SK-N-SH treated with all-trans-retinoic acid at 6 μM for 48 hours (cell line): ENCODE data around the gene GNAT2.
"Not testable (repeated sequence)": the region's sequence is repeated elsewhere in the genome, so short reads cannot be mapped to it uniquely, and the experiment has no call there.

Experiments
- ATAC-seq: fragments of 200-7000 bp; cut with Tn5 transposase; 3 replicates; pipeline ENCODE4 v1.9.1; 2020; ENCODE audit warnings: mild to moderate bottlenecking, moderate library complexity
- ARNTL ChIP-seq: fragments of 450-650 bp; formaldehyde crosslinking; IDR thresholded peaks from 2 replicates; pipeline ENCODE4 v1.5.0; 2020; ENCODE audit warnings: low read depth, mild to moderate bottlenecking, moderate library complexity, borderline replicate concordance
- BACH2 ChIP-seq: fragments of 250-450 bp; sonication (Bioruptor Pico); IDR thresholded peaks from 2 replicates; pipeline ENCODE4 v1.9.0; 2021; ENCODE audit warnings: mild to moderate bottlenecking, borderline replicate concordance
- CREB5 ChIP-seq: fragments of 250-450 bp; sonication (Bioruptor Pico); IDR thresholded peaks from 2 replicates; pipeline ENCODE4 v1.5.1; 2020; ENCODE audit warnings: low read depth, mild to moderate bottlenecking, moderate library complexity
- CSDC2 ChIP-seq: fragments of 250-450 bp; sonication (Bioruptor Pico); IDR thresholded peaks from 2 replicates; pipeline ENCODE4 v1.5.0; 2020; ENCODE audit warnings: mild to moderate bottlenecking, moderate library complexity
- CSRNP3 ChIP-seq: fragments of 250-450 bp; sonication (Bioruptor Pico); IDR thresholded peaks from 2 replicates; pipeline ENCODE4 v1.5.1; 2021; ENCODE audit warnings: mild to moderate bottlenecking, moderate library complexity
- ESRRG ChIP-seq: fragments of 250-450 bp; sonication (Bioruptor Pico); IDR thresholded peaks from 2 replicates; pipeline ENCODE4 v1.6.1; 2021; ENCODE audit warnings: mild to moderate bottlenecking
- GLIS3 ChIP-seq: fragments of 250-450 bp; sonication (Bioruptor Pico); IDR thresholded peaks from 2 replicates; pipeline ENCODE4 v1.5.0; 2020; ENCODE audit warnings: mild to moderate bottlenecking, moderate library complexity
- ISL1 ChIP-seq: fragments of 250-450 bp; sonication (Bioruptor Pico); IDR thresholded peaks from 2 replicates; pipeline ENCODE4 v2.1.2; 2022; ENCODE audit warnings: mild to moderate bottlenecking, moderate library complexity
- OSR1 ChIP-seq: fragments of 250-450 bp; sonication (Bioruptor Pico); IDR thresholded peaks from 2 replicates; pipeline ENCODE4 v1.8.0; 2022; ENCODE audit warnings: moderate library complexity, mild to moderate bottlenecking, inconsistent platforms
- PATZ1 ChIP-seq: fragments of 250-450 bp; sonication (Bioruptor Pico); IDR thresholded peaks from 2 replicates; pipeline ENCODE4 v1.8.0; 2020; ENCODE audit warnings: mild to moderate bottlenecking, moderate library complexity, borderline replicate concordance
- POU6F1 ChIP-seq: fragments of 250-450 bp; sonication (Bioruptor Pico); IDR thresholded peaks from 2 replicates; pipeline ENCODE4 v1.8.0; 2021; ENCODE audit warnings: low read depth, mild to moderate bottlenecking, moderate library complexity, borderline replicate concordance
- PPARA ChIP-seq: fragments of 250-450 bp; sonication (Bioruptor Pico); IDR thresholded peaks from 2 replicates; pipeline ENCODE4 v1.5.0; 2020; ENCODE audit warnings: mild to moderate bottlenecking, borderline replicate concordance
- SNAI2 ChIP-seq: fragments of 250-450 bp; sonication (Bioruptor Pico); IDR thresholded peaks from 2 replicates; pipeline ENCODE4 v1.5.0; 2020; ENCODE audit warnings: mild to moderate bottlenecking, moderate library complexity
- TCF4 ChIP-seq: fragments of 250-450 bp; sonication (Bioruptor Pico); IDR thresholded peaks from 2 replicates; pipeline ENCODE4 v1.8.0; 2021; ENCODE audit warnings: mild to moderate bottlenecking, moderate library complexity, borderline replicate concordance
- TOX ChIP-seq: fragments of 250-450 bp; sonication (Bioruptor Pico); IDR thresholded peaks from 2 replicates; pipeline ENCODE4 v1.8.0; 2021; ENCODE audit warnings: mild to moderate bottlenecking, moderate library complexity, borderline replicate concordance
- TSHZ2 ChIP-seq: fragments of 250-450 bp; sonication (Bioruptor Pico); IDR thresholded peaks from 2 replicates; pipeline ENCODE4 v1.5.0; 2020; ENCODE audit warnings: mild to moderate bottlenecking, moderate library complexity
- ZC3H10 ChIP-seq: fragments of 250-450 bp; sonication (Bioruptor Pico); IDR thresholded peaks from 2 replicates; pipeline ENCODE4 v1.5.1; 2021; ENCODE audit warnings: mild to moderate bottlenecking, moderate library complexity
- ZFP3 ChIP-seq: fragments of 250-450 bp; sonication (Bioruptor Pico); IDR thresholded peaks from 2 replicates; pipeline ENCODE4 v1.5.0; 2020; ENCODE audit warnings: mild to moderate bottlenecking, moderate library complexity
- ZFP30 ChIP-seq: fragments of 450-650 bp; formaldehyde crosslinking; IDR thresholded peaks from 2 replicates; pipeline ENCODE4 v1.5.0; 2022; ENCODE audit warnings: mild to moderate bottlenecking, moderate library complexity
- ZNF70 ChIP-seq: fragments of 450-650 bp; formaldehyde crosslinking; IDR thresholded peaks from 2 replicates; pipeline ENCODE4 v1.5.0; 2020; ENCODE audit warnings: mild to moderate bottlenecking, moderate library complexity
- ZNF8 ChIP-seq: fragments of 450-650 bp; formaldehyde crosslinking; IDR thresholded peaks from 2 replicates; pipeline ENCODE4 v1.5.0; 2020; ENCODE audit warnings: mild to moderate bottlenecking, moderate library complexity

The GNAT2 gene

GRCh38 chr1:109619576-109620400, at the start of gene GNAT2, which contains the start of gene AMPD2:
TSS of gene GNAT2 (minus strand) at chr1:109619616. CDS start at chr1:109612870, 6,746 bp downstream.
TSS of gene AMPD2 (plus strand) at chr1:109619837. CDS start at chr1:109621176, 1,339 bp downstream.
- TF ChIP-seq PATZ1: no peak
- TF ChIP-seq SNAI2 (CRISPR knock-in tag): 0 out of 2 replicates have a peak, but pooled peaks have one; percentile 30
- ATAC-seq: peak; percentile 63

GRCh38 chr1:109668123-109668775, 48.8 kb upstream of the GNAT2 start:
- no peak for TF ChIP-seq TOX
- TF ChIP-seq CSDC2 (CRISPR knock-in tag): no peak
- no peak for TF ChIP-seq POU6F1 (CRISPR knock-in tag)
- TF ChIP-seq CSRNP3 (CRISPR knock-in tag): no peak
- TF ChIP-seq ARNTL: no peak
- no peak for TF ChIP-seq ZNF8 (CRISPR knock-in tag)
- TF ChIP-seq ZFP3: no peak
- no peak for TF ChIP-seq BACH2 (CRISPR knock-in tag)
- no peak for TF ChIP-seq ZC3H10 (CRISPR knock-in tag)
- no peak for TF ChIP-seq OSR1 (CRISPR knock-in tag)
- TF ChIP-seq ESRRG (CRISPR knock-in tag): no peak
- ATAC-seq: peak; percentile 21

GRCh38 chr1:109667452-109668122, 48.2 kb upstream of the GNAT2 start, which contains the start of gene GSTM2:
TSS of gene GSTM2 (plus strand) at chr1:109668057. CDS start at chr1:109668116, 59 bp downstream.
- TF ChIP-seq ARNTL (no peak), ZNF70 (CRISPR knock-in tag) (no peak), SNAI2 (CRISPR knock-in tag) (no peak), CREB5 (CRISPR knock-in tag) (no peak), GLIS3 (CRISPR knock-in tag) (no peak), ZFP30 (no peak), TCF4 (no peak), PPARA (CRISPR knock-in tag) (no peak), ZC3H10 (CRISPR knock-in tag) (no peak)
- TF ChIP-seq, all 23 proteins: peak for 0
- peak; percentile 100 for ATAC-seq

GRCh38 chr1:109664671-109665070, 45.3 kb upstream of the GNAT2 start:
- no peak for TF ChIP-seq TCF4
- ATAC-seq: no peak

- ATAC-seq: no peak
- no peak for TF ChIP-seq CSRNP3 (CRISPR knock-in tag)
- no peak for TF ChIP-seq BACH2 (CRISPR knock-in tag)
- TF ChIP-seq SNAI2 (CRISPR knock-in tag): no peak
- no peak for TF ChIP-seq TSHZ2 (CRISPR knock-in tag)
- no peak for TF ChIP-seq ARNTL
- no peak for TF ChIP-seq ZC3H10 (CRISPR knock-in tag)
- TF ChIP-seq ISL1 (CRISPR knock-in tag): no peak
- TF ChIP-seq TOX: no peak
- TF ChIP-seq PPARA (CRISPR knock-in tag): no peak
Observed at GRCh38 chr1:109661391-109661790, 42.0 kb upstream of the GNAT2 start.

- ATAC-seq: not testable (repeated sequence)
Observed at GRCh38 chr1:109660691-109661026, 41.2 kb upstream of the GNAT2 start.
